GM12878 (cell line): ENCODE results near the gene CR1L. TPM values are rescaled to one million over a fixed set of nuclear protein-coding genes. Genes with fewer than 3 reads are reported as not detected.
"Not testable (repeated sequence)": the region's sequence is repeated elsewhere in the genome, so short reads cannot be mapped to it uniquely, and the experiment has no call there.

ENCODE experiments used
- ATAC-seq: fragments of 200-7000 bp; cut with Tn5 transposase; 3 replicates; pipeline ENCODE4 v1.9.1; 2020; ENCODE audit warnings: mild to moderate bottlenecking, moderate library complexity
- BruUV-seq: library from RNA; stranded (reverse); fragments of 400-500 nt; replicated peaks from 2 replicates; lab custom pipeline; 2021; lab: Mats Ljungman, UMichigan
- CTCF ChIA-PET: fragments of 300-600 bp; sonication (Branson Sonifier 250); formaldehyde crosslinking; extraction: SDS; loops from one replicate; lab custom pipeline; 2021; ENCODE audit warnings: inconsistent platforms; lab: Yijun Ruan, JAX
- POLR2A ChIA-PET: fragments of 350-600 bp; formaldehyde crosslinking; extraction: SDS; loops from one replicate; lab custom pipeline; 2021; ENCODE audit warnings: inconsistent platforms; lab: Charles Lee
- RAD21 ChIA-PET: fragments of 300-600 bp; sonication (Branson Sonifier 250); formaldehyde crosslinking; loops from one replicate; lab custom pipeline; 2023; ENCODE audit warnings: antibody characterized with exemption; ENCODE audit not compliant: unreplicated experiment; lab: Charles Lee
- SMC1A ChIA-PET: fragments of 300-600 bp; sonication (Branson Sonifier 250); formaldehyde crosslinking; loops from one replicate; lab custom pipeline; 2023; ENCODE audit not compliant: unreplicated experiment, uncharacterized antibody; lab: Charles Lee
- DNase-seq: peaks from one replicate; pipeline ENCODE4 v3.0.0-alpha.2; 2011; ENCODE audit warnings: low read depth, low spot score
- FAIRE-seq: peaks from 3 replicates; lab custom pipeline; 2011; peaks lifted over from hg19 to GRCh38; lab: Jason Lieb, UNC
- H2AFZ ChIP-seq: 2 replicates; pipeline ENCODE4 v1.6.0; 2011; ENCODE audit warnings: low read depth, low read length, control low read depth; ENCODE audit not compliant: control insufficient read depth
- H3K27ac ChIP-seq: 2 replicates; pipeline ENCODE4 v1.5.1; 2011; ENCODE audit warnings: control low read depth; ENCODE audit not compliant: control insufficient read depth, insufficient read depth
- H3K27me3 ChIP-seq, 2 experiments: replicated peaks in 1 of 2; 2 replicates each; pipeline versions ENCODE4 v1.6.0 to v1.6.1; 2011; ENCODE audit warnings: low read length in 1 of 2; ENCODE audit not compliant: control insufficient read depth in 2 of 2, insufficient read depth in 2 of 2
- H3K36me3 ChIP-seq, 2 experiments: 2 replicates each; pipeline ENCODE4 v1.5.1; 2011; ENCODE audit warnings: low read length in 1 of 2; ENCODE audit not compliant: control insufficient read depth in 2 of 2, insufficient read depth in 2 of 2
- H3K4me1 ChIP-seq: 2 replicates; pipeline ENCODE4 v1.6.1; 2011; ENCODE audit warnings: mild to moderate bottlenecking, low read length, moderate library complexity, mixed read lengths; ENCODE audit not compliant: control insufficient read depth, insufficient read depth
- H3K4me2 ChIP-seq: 2 replicates; pipeline ENCODE4 v1.6.0; 2011; ENCODE audit warnings: control low read depth; ENCODE audit not compliant: control insufficient read depth, insufficient read depth
- H3K4me3 ChIP-seq: fragments of 200-600 bp; sonication (generic); 2 replicates; pipeline ENCODE4 v1.5.1; 2016
- H3K79me2 ChIP-seq: 2 replicates; pipeline ENCODE4 v1.6.0; 2011; ENCODE audit warnings: low read length; ENCODE audit not compliant: control insufficient read depth, insufficient read depth
- H3K9ac ChIP-seq: 2 replicates; pipeline ENCODE4 v1.8.0; 2011; ENCODE audit warnings: low read length, control low read depth, mixed read lengths; ENCODE audit not compliant: control insufficient read depth, insufficient read depth
- H3K9me3 ChIP-seq: replicated peaks from 3 replicates; pipeline ENCODE4 v1.5.1; 2011; ENCODE audit warnings: mild to moderate bottlenecking, low read length; ENCODE audit not compliant: control insufficient read depth, insufficient read depth
- H4K20me1 ChIP-seq: 2 replicates; pipeline ENCODE4 v1.6.0; 2011; ENCODE audit not compliant: control insufficient read depth, insufficient read depth
- WGBS: methylation state at CpG from one replicate; pipeline ENCODE4 v1.1.6; 2016; ENCODE audit warnings: low lambda C conversion rate; ENCODE audit not compliant: insufficient replicate concordance, insufficient coverage; ENCODE audit errors: missing lambda C conversion rate; 5-methylcytosine and 5-hydroxymethylcytosine counted together
- in situ Hi-C: fragments of 300-500 bp; cut with MboI; formaldehyde crosslinking; loops from 9 replicates; pipeline ENCODE4 v1.14.3; 2018; ENCODE audit warnings: mixed read lengths
- intact Hi-C: fragments of 100-400 bp; cut with micrococcal nuclease; formaldehyde crosslinking; loops from one replicate; pipeline ENCODE4 v1.14.2; 2022; ENCODE audit not compliant: unreplicated experiment
- polyA plus RNA-seq, 11 experiments: library from polyadenylated mRNA; depleted of rRNA in 4 of 11; unstranded in 6 of 11; stranded (reverse) in 5 of 11; fragments of >200 nt; fragmentation: Nextera tagmentation in 4 of 11; fragmentation: Illumina TruSeq in 1 of 11; extraction: Ambion mirVana in 4 of 11; extraction: Trizol in 1 of 11; gene quantifications; 1 replicate in 1 of 11; 2 replicates in 10 of 11; pipeline versions ENCODE4 v1.2.1 to v1.2.3, GENCODE V29; 2011 to 2016; ENCODE audit warnings: inconsistent platforms in 2 of 11, missing spikeins in 2 of 11, low read depth in 1 of 11
- total RNA-seq, 4 experiments: library from RNA; depleted of rRNA in 3 of 4; stranded (reverse); fragments of >200 nt in 3 of 4; fragmentation: Illumina TruSeq in 1 of 4; extraction: Trizol in 1 of 4; gene quantifications; 2 replicates each; pipeline versions ENCODE4 v1.2.1 to v1.2.3, GENCODE V29; 2013 to 2021

Gene CR1L
- total and polyA plus RNA-seq, 10 of the 15 experiments (the other 5 are each of a cell fraction or from before 2014, with no cell fraction given), result 0.11 TPM; not detected in 9

DNA sequence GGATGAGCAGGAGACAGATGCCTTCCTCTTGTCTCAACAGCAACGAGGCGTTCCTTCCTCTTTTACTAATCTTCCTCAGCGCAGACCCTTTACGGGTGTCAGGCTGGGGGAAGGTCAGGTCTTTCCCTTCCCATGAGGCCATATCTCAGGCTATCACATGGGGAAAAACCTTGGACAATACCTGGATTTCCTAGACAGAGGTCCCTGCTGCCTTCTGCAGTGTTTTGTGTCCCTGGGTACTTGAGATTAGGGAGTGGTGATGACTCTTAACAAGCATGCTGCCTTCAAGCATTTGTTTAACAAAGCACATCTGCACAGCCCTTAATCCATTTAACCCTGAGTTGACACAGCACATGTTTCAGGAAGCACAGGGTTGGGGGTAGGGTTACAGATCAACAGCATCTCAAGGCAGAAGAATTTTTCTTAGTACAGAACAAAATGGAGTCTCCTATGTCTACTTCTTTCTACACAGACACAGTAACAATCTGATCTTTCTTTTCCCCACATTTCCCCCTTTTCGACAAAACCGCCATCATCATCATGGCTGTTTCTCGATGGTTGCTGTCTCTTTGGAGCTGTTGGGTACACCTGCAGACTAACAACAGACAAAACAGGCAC is 9.3 kb upstream of the CR1L start:
- H3K4me1 ChIP-seq, DNase-seq, intact Hi-C loops, H4K20me1 ChIP-seq, H3K9me3 ChIP-seq, H3K4me3 ChIP-seq, RAD21 ChIA-PET, POLR2A ChIA-PET, H3K27me3 ChIP-seq, in situ Hi-C loops, H2AFZ ChIP-seq, SMC1A ChIA-PET, H3K9ac ChIP-seq, H3K79me2 ChIP-seq, BruUV-seq, ATAC-seq, H3K27ac ChIP-seq, H3K4me2 ChIP-seq, FAIRE-seq, H3K36me3 ChIP-seq, CTCF ChIA-PET: not testable (repeated sequence)
- WGBS, result 81% methylated on average over 7 of the region's 7 CpGs

DNA sequence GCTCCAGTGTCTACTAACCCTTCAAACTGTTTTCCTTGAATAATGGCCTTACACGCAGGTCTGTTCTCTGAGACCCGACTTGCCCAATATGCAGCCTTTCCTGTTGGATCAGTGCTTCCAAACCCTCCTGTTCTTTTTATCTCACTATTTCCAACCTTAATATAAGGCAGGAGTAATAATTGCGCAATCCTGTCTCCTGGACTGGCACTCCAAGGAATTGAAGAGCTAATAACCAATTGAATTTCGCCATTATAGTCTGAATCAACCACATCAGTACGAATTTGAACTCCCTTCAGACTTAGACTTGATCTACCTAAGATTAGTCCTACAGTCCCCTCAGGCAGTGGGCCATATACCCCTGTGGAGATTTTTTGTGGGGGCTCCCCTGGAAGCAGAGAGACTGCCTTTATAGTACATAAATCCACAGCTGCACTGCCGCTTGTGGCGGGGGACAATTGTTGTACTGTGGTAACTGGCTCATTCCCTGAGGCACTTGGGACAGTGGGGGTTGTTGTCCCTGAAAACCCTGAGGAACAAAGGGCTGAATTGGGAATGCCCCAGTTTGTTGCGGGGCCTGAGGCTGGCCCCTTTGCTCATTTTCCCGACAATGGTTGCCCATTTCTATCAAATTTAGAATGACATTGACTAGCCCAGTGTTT is 6.3 kb upstream of the CR1L start:
- 80% methylated on average over 9 of the region's 9 CpGs for WGBS
- POLR2A ChIA-PET, FAIRE-seq, in situ Hi-C loops, intact Hi-C loops, H3K4me2 ChIP-seq, RAD21 ChIA-PET, H3K27ac ChIP-seq, H3K4me1 ChIP-seq, H3K79me2 ChIP-seq, H3K27me3 ChIP-seq, H2AFZ ChIP-seq, H3K9ac ChIP-seq, H3K9me3 ChIP-seq, H3K4me3 ChIP-seq, H3K36me3 ChIP-seq, ATAC-seq, SMC1A ChIA-PET, H4K20me1 ChIP-seq, DNase-seq, BruUV-seq: not testable (repeated sequence)
- CTCF ChIA-PET, result interaction anchor here (1.0 kb wide), 1 partner anchor 159 kb away, joined by 3 read pairs; no protein-coding TSS in a partner anchor

- H3K4me1 ChIP-seq, in situ Hi-C loops, intact Hi-C loops, H3K4me3 ChIP-seq, BruUV-seq, FAIRE-seq, DNase-seq, ATAC-seq, H4K20me1 ChIP-seq, H3K9ac ChIP-seq, H3K9me3 ChIP-seq, H3K36me3 ChIP-seq, RAD21 ChIA-PET, POLR2A ChIA-PET, H2AFZ ChIP-seq, H3K27ac ChIP-seq, H3K4me2 ChIP-seq, H3K79me2 ChIP-seq, H3K27me3 ChIP-seq: not testable (repeated sequence)
- ChIA-PET CTCF (interaction anchor here (1.0 kb wide), 1 partner anchor 158 kb away, joined by 3 read pairs; no protein-coding TSS in a partner anchor), SMC1A (interaction anchor here (1.7 kb wide), 1 partner anchor 32 kb away, joined by 4 read pairs; no protein-coding TSS in a partner anchor)
- WGBS, result 52% methylated on average over 5 of the region's 5 CpGs
These were observed 5.6 kb upstream of the CR1L start for GRCh38 chr1:207639362-207639761.
